HK-2 (cell line): ENCODE results near the gene SYVN1.

Source experiments
- DNase-seq: peaks from one replicate; pipeline ENCODE4 v3.0.0-alpha.2; 2018; ENCODE audit not compliant: unreplicated experiment

SYVN1 gene

GRCh38 chr11:65112546-65113360, 21.6 kb downstream of the SYVN1 start:
- peak; percentile 54 for DNase-seq

GRCh38 chr11:65111744-65112545, 22.4 kb downstream of the SYVN1 start, which contains the start of gene TM7SF2:
Gene TM7SF2, plus strand, starts transcription at chr11:65111872. Its CDS starts 144 bp downstream, at chr11:65112016.
- peak; percentile 89 for DNase-seq

GRCh38 chr11:65111159-65111743, 23.1 kb downstream of the SYVN1 start:
- no peak for DNase-seq

GRCh38 chr11:65110354-65110861, 23.9 kb downstream of the SYVN1 start:
- DNase-seq, result peak; percentile 89

GRCh38 chr11:65109231-65110198, 24.8 kb downstream of the SYVN1 start:
- no peak for DNase-seq

GRCh38 chr11:65108469-65109123, 25.7 kb downstream of the SYVN1 start:
- no peak for DNase-seq

GRCh38 chr11:65107751-65108468, 26.4 kb downstream of the SYVN1 start:
- no peak for DNase-seq

GRCh38 chr11:65107078-65107477, 27.2 kb downstream of the SYVN1 start:
- no peak for DNase-seq

- DNase-seq, result no peak
Measured at GRCh38 chr11:65104628-65105027, 29.7 kb downstream of the SYVN1 start.

- DNase-seq, result no peak
Measured at GRCh38 chr11:65103476-65103875, 30.8 kb downstream of the SYVN1 start.

GRCh38 chr11:65102142-65103095, 31.9 kb downstream of the SYVN1 start:
- DNase-seq, result no peak

- no peak for DNase-seq
Measured at GRCh38 chr11:65100674-65101350, 33.5 kb downstream of the SYVN1 start.

GRCh38 chr11:65096926-65097325, 37.4 kb downstream of the SYVN1 start:
- no peak for DNase-seq

- DNase-seq, result peak; percentile 72
Measured at GRCh38 chr11:65095974-65096806, 38.1 kb downstream of the SYVN1 start, which contains the start of gene VPS51. Gene VPS51, plus strand, starts transcription at chr11:65096214. Its CDS starts 37 bp downstream, at chr11:65096251.

GRCh38 chr11:65095427-65095826, 38.9 kb downstream of the SYVN1 start:
- DNase-seq, result no peak

- no peak for DNase-seq
Measured at GRCh38 chr11:65090628-65091027, 43.7 kb downstream of the SYVN1 start.

- DNase-seq, result no peak
Measured at GRCh38 chr11:65089621-65090020, 44.7 kb downstream of the SYVN1 start.
